Stimulated activated CD4-positive, alpha-beta T cell treated with anti-CD3 and anti-CD28 coated beads, Interleukin-4, amount 100 ng/mL, for 4 hours (primary cell): Measurements from ENCODE around the gene CCDC28B.
"Not testable (repeated sequence)": the region's sequence is repeated elsewhere in the genome, so short reads cannot be mapped to it uniquely, and the experiment has no call there.

Experiments
- DNase-seq, 2 experiments: peaks; one replicate each; pipeline ENCODE4 v3.0.0-alpha.2; 2020

CCDC28B gene

GRCh38 chr1:32200226-32201010, at the start of gene CCDC28B:
CCDC28B (plus strand) TSS chr1:32200595; CDS start chr1:32201936, 1,341 bp downstream.
- peak; percentile 44 to 46 for DNase-seq

- DNase-seq = no peak
Observed at GRCh38 chr1:32150847-32151246, 49.5 kb upstream of the CCDC28B start.

- no peak for DNase-seq
Observed at GRCh38 chr1:32151319-32151787, 49.0 kb upstream of the CCDC28B start.

GRCh38 chr1:32159189-32159588, 41.2 kb upstream of the CCDC28B start:
- no peak for DNase-seq

- no peak for DNase-seq
Observed at GRCh38 chr1:32163405-32163804, 37.0 kb upstream of the CCDC28B start.

GRCh38 chr1:32165633-32166032, 34.8 kb upstream of the CCDC28B start:
- not testable (repeated sequence) for DNase-seq

- DNase-seq = no peak
Observed at GRCh38 chr1:32170991-32171390, 29.4 kb upstream of the CCDC28B start.

- no peak for DNase-seq
Observed at GRCh38 chr1:32172621-32173245, 27.7 kb upstream of the CCDC28B start.

- DNase-seq = no peak
Observed at GRCh38 chr1:32178380-32179192, 21.8 kb upstream of the CCDC28B start.

- DNase-seq = no peak
Observed at GRCh38 chr1:32179193-32179442, 21.3 kb upstream of the CCDC28B start.

- DNase-seq = peak; percentile 89
Observed at GRCh38 chr1:32179443-32180185, 20.8 kb upstream of the CCDC28B start, which contains the start of gene TXLNA. TXLNA (plus strand) TSS chr1:32179675; CDS start chr1:32180346, 671 bp downstream.

GRCh38 chr1:32180186-32181060, 20.0 kb upstream of the CCDC28B start:
- peak; percentile 10 to 32 for DNase-seq

GRCh38 chr1:32181065-32181464, 19.3 kb upstream of the CCDC28B start:
- no peak for DNase-seq

- no peak for DNase-seq
Observed at GRCh38 chr1:32181563-32181962, 18.8 kb upstream of the CCDC28B start.

- DNase-seq = no peak
Observed at GRCh38 chr1:32182060-32182459, 18.3 kb upstream of the CCDC28B start.

GRCh38 chr1:32184650-32185049, 15.7 kb upstream of the CCDC28B start:
- DNase-seq = no peak

- no peak for DNase-seq
Observed at GRCh38 chr1:32186077-32186476, 14.3 kb upstream of the CCDC28B start.

- no peak for DNase-seq
Observed at GRCh38 chr1:32186491-32186890, 13.9 kb upstream of the CCDC28B start.

- DNase-seq = no peak
Observed at GRCh38 chr1:32187850-32188249, 12.5 kb upstream of the CCDC28B start.

- no peak for DNase-seq
Observed at GRCh38 chr1:32192220-32192948, 8.0 kb upstream of the CCDC28B start.

GRCh38 chr1:32194984-32195383, 5.4 kb upstream of the CCDC28B start:
- DNase-seq = no peak
